ENCODE measurements around the gene FNDC7. TPM values are rescaled to one million over a fixed set of nuclear protein-coding genes. Genes with fewer than 3 reads are reported as not detected.

The FNDC7 gene
- total and polyA plus RNA-seq, 9 of the 15 experiments (the other 6 are each of a cell fraction or from before 2014, with no cell fraction given): not detected

DNA sequence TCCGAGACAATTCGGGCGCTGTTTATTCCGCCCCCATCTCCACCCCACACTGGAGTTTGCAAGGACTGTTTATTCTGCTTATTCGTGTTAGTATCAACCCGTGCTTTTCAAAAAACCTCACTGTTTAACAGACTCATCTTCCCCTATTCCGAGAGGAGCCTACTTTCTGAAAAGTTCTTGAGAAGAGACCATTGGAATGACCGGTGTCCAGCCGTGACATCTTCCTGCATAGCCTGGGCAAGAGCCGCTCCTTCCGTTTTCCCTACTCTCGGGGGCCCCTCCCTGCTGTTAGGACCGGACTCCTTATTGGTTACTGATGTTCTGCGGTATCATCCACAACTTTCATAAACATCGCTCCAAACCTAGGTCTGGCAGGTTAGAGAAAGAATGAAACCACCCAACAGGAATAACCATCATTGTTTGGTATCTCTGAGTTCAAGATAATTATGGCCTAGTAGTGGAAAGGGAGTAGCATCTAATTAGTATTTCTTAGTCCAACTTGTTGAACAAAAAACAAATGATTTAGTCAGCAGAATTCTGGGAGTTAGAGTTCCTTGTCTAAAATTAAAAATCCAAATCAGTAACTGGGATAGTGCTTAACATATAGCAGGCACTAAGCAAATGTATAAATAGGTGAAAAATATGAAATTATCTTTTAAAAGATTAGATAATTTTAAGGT is 34.6 kb downstream of the FNDC7 start (continued):
- TF ChIP-seq, protein P1, sequence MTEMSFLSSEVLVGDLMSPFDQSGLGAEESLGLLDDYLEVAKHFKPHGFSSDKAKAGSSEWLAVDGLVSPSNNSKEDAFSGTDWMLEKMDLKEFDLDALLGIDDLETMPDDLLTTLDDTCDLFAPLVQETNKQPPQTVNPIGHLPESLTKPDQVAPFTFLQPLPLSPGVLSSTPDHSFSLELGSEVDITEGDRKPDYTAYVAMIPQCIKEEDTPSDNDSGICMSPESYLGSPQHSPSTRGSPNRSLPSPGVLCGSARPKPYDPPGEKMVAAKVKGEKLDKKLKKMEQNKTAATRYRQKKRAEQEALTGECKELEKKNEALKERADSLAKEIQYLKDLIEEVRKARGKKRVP (CRISPR knock-in tag; IDR thresholded peaks at IDR 0.05): no peak
- TF ChIP-seq KDM4B (IDR thresholded peaks at IDR 0.05; ENCODE audit: borderline replicate concordance in 2 of 2, low read depth in 1 of 2): no peak
- no peak for TF ChIP-seq RBM22 (IDR thresholded peaks at IDR 0.05; ENCODE audit: low read depth, low read length, poor library complexity, severe bottlenecking)
- no peak for TF ChIP-seq ZNF444 (CRISPR knock-in tag; IDR thresholded peaks at IDR 0.05)
- TF ChIP-seq LCOR (CRISPR knock-in tag; IDR thresholded peaks at IDR 0.05): 0 out of 2 replicates have a peak, but pooled peaks have one; percentile 30
- TF ChIP-seq ZFX (CRISPR knock-in tag; IDR thresholded peaks at IDR 0.05): no peak
- TF ChIP-seq HCFC1 (IDR thresholded peaks at IDR 0.05; ENCODE audit: low read depth, low read length): no peak; the same call in 1 of the 2 replicates
- TF ChIP-seq ATF1 (CRISPR knock-in tag; IDR thresholded peaks at IDR 0.05): no peak
- no peak for TF ChIP-seq ATF1 (tag; IDR thresholded peaks at IDR 0.05)
- TF ChIP-seq, protein P2, sequence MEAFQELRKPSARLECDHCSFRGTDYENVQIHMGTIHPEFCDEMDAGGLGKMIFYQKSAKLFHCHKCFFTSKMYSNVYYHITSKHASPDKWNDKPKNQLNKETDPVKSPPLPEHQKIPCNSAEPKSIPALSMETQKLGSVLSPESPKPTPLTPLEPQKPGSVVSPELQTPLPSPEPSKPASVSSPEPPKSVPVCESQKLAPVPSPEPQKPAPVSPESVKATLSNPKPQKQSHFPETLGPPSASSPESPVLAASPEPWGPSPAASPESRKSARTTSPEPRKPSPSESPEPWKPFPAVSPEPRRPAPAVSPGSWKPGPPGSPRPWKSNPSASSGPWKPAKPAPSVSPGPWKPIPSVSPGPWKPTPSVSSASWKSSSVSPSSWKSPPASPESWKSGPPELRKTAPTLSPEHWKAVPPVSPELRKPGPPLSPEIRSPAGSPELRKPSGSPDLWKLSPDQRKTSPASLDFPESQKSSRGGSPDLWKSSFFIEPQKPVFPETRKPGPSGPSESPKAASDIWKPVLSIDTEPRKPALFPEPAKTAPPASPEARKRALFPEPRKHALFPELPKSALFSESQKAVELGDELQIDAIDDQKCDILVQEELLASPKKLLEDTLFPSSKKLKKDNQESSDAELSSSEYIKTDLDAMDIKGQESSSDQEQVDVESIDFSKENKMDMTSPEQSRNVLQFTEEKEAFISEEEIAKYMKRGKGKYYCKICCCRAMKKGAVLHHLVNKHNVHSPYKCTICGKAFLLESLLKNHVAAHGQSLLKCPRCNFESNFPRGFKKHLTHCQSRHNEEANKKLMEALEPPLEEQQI (IDR thresholded peaks at IDR 0.05): 0 out of 2 replicates have a peak, but pooled peaks have one; percentile 49
- no peak for TF ChIP-seq RHOXF2B (CRISPR knock-in tag; conservative IDR thresholded peaks at IDR 0.05)
- TF ChIP-seq ZNF707 (CRISPR knock-in tag; conservative IDR thresholded peaks at IDR 0.05): no peak
- TF ChIP-seq, protein P3, sequence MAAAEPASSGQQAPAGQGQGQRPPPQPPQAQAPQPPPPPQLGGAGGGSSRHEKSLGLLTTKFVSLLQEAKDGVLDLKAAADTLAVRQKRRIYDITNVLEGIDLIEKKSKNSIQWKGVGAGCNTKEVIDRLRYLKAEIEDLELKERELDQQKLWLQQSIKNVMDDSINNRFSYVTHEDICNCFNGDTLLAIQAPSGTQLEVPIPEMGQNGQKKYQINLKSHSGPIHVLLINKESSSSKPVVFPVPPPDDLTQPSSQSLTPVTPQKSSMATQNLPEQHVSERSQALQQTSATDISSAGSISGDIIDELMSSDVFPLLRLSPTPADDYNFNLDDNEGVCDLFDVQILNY (CRISPR knock-in tag; IDR thresholded peaks at IDR 0.05): no peak
- TF ChIP-seq BRCA1 (IDR thresholded peaks at IDR 0.05): no peak
- no peak for TF ChIP-seq BRCA1 (CRISPR knock-in tag; IDR thresholded peaks at IDR 0.05)
- TF ChIP-seq TRIM24 (IDR thresholded peaks at IDR 0.05): no peak
- TF ChIP-seq TBP (optimal IDR thresholded peaks at IDR 0.05; ENCODE audit: low read depth, low read length): peak; percentile 85
- TF ChIP-seq ZC3H8 (IDR thresholded peaks at IDR 0.05): no peak
- TF ChIP-seq ADNP (tag; IDR thresholded peaks at IDR 0.05): no peak
- TF ChIP-seq ZNF764 (CRISPR knock-in tag; IDR thresholded peaks at IDR 0.05; ENCODE audit: low read depth): no peak
- TF ChIP-seq, protein P4, sequence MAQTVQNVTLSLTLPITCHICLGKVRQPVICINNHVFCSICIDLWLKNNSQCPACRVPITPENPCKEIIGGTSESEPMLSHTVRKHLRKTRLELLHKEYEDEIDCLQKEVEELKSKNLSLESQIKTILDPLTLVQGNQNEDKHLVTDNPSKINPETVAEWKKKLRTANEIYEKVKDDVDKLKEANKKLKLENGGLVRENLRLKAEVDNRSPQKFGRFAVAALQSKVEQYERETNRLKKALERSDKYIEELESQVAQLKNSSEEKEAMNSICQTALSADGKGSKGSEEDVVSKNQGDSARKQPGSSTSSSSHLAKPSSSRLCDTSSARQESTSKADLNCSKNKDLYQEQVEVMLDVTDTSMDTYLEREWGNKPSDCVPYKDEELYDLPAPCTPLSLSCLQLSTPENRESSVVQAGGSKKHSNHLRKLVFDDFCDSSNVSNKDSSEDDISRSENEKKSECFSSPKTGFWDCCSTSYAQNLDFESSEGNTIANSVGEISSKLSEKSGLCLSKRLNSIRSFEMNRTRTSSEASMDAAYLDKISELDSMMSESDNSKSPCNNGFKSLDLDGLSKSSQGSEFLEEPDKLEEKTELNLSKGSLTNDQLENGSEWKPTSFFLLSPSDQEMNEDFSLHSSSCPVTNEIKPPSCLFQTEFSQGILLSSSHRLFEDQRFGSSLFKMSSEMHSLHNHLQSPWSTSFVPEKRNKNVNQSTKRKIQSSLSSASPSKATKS (CRISPR knock-in tag; IDR thresholded peaks at IDR 0.05): no peak
- TF ChIP-seq SOX6 (IDR thresholded peaks at IDR 0.05): 0 out of 2 replicates have a peak, but pooled peaks have one; percentile 8
- TF ChIP-seq TCFL5 (CRISPR knock-in tag; conservative IDR thresholded peaks at IDR 0.05): no peak
